Smooth muscle cell (in vitro differentiated cells): Measurements from ENCODE around the gene ZNF518B. TPM values are rescaled to one million over a fixed set of nuclear protein-coding genes. Genes with fewer than 3 reads are reported as not detected.

ENCODE experiments used
- DNase-seq: peaks from one replicate; lab custom pipeline; 2025; ENCODE audit not compliant: unreplicated experiment; lab: John Stamatoyannopoulos, UW
- H2AFZ ChIP-seq: fragments of 200-600 bp; sonication (generic); 2 replicates; pipeline ENCODE4 v1.6.0; 2016; ENCODE audit warnings: antibody characterized with exemption, low read depth, mild to moderate bottlenecking
- H3F3A ChIP-seq: fragments of 200-600 bp; sonication (generic); 2 replicates; pipeline ENCODE4 v1.6.0; 2017; ENCODE audit warnings: antibody characterized with exemption, low read depth
- H3K27ac ChIP-seq: fragments of 200-600 bp; sonication (generic); 2 replicates; pipeline ENCODE4 v1.5.1; 2016; ENCODE audit warnings: low read depth, mild to moderate bottlenecking
- H3K27me3 ChIP-seq: fragments of 200-600 bp; sonication (generic); 2 replicates; pipeline ENCODE4 v1.6.1; 2016; ENCODE audit warnings: low read depth, mild to moderate bottlenecking
- H3K36me3 ChIP-seq: fragments of 200-600 bp; sonication (generic); 2 replicates; pipeline ENCODE4 v1.5.1; 2016; ENCODE audit warnings: low read depth
- H3K4me1 ChIP-seq: fragments of 200-600 bp; sonication (generic); 2 replicates; pipeline ENCODE4 v1.5.1; 2016; ENCODE audit warnings: low read depth
- H3K4me2 ChIP-seq: fragments of 200-600 bp; sonication (generic); 2 replicates; pipeline ENCODE4 v1.6.0; 2016; ENCODE audit warnings: mild to moderate bottlenecking
- H3K4me3 ChIP-seq: fragments of 200-600 bp; sonication (generic); 2 replicates; pipeline ENCODE4 v1.5.1; 2016; ENCODE audit warnings: mild to moderate bottlenecking
- H3K79me2 ChIP-seq: fragments of 200-600 bp; sonication (generic); 2 replicates; pipeline ENCODE4 v1.6.0; 2016; ENCODE audit warnings: low read depth, mild to moderate bottlenecking
- H3K9ac ChIP-seq: fragments of 200-600 bp; sonication (generic); 2 replicates; pipeline ENCODE4 v1.6.0; 2016; ENCODE audit warnings: low read depth
- H3K9me3 ChIP-seq: fragments of 200-600 bp; sonication (generic); replicated peaks from 2 replicates; pipeline ENCODE4 v1.5.1; 2016; ENCODE audit warnings: low read depth
- H4K20me1 ChIP-seq: fragments of 200-600 bp; sonication (generic); 2 replicates; pipeline ENCODE4 v1.6.0; 2016; ENCODE audit warnings: low read depth
- WGBS: methylation state at CpG from one replicate; pipeline ENCODE4 v1.1.7; 2016; ENCODE audit warnings: low lambda C conversion rate; 5-methylcytosine and 5-hydroxymethylcytosine counted together
- polyA plus RNA-seq: library from polyadenylated mRNA; unstranded; fragments of >200 nt; fragmentation: Nextera tagmentation; extraction: Ambion mirVana; gene quantifications from 2 replicates; pipeline ENCODE4 v1.2.1, GENCODE V29; 2016
- total RNA-seq: library from RNA; depleted of rRNA; stranded (reverse); fragments of >200 nt; gene quantifications from 2 replicates; pipeline ENCODE4 v1.2.3, GENCODE V29; 2014
- TF ChIP-seq, protein P1 (sequence below): fragments of 200-600 bp; sonication (generic); IDR thresholded peaks from 2 replicates; pipeline ENCODE4 v1.5.1; 2017; ENCODE audit warnings: borderline replicate concordance, mild to moderate bottlenecking, antibody characterized with exemption; ENCODE audit not compliant: insufficient read depth, poor library complexity, severe bottlenecking

ZNF518B gene
- total and polyA plus RNA-seq, 2 experiments from 2014 or later: 14.1 to 119 TPM

GRCh38 chr4:10421344-10422055, 35.7 kb downstream of the ZNF518B start:
- Histone ChIP-seq H4K20me1 (no peaks in the 10 kb centered on the region), H3K36me3 (no peaks in the 10 kb centered on the region), H3K4me3 (no peak overlapping the region), H2AFZ (no peak overlapping the region), H3K4me2 (no peak overlapping the region), H3K4me1 (no peaks in the 10 kb centered on the region), H3F3A (no peaks in the 10 kb centered on the region), H3K27ac (no peak overlapping the region), H3K9ac (no peak overlapping the region), H3K9me3 (no peaks in the 10 kb centered on the region), H3K79me2 (no peaks in the 10 kb centered on the region), H3K27me3 (no peaks in the 10 kb centered on the region)
- no peak for DNase-seq
- WGBS: 69% methylated on average over 3 of the region's 3 CpGs
- TF ChIP-seq, protein P1, sequence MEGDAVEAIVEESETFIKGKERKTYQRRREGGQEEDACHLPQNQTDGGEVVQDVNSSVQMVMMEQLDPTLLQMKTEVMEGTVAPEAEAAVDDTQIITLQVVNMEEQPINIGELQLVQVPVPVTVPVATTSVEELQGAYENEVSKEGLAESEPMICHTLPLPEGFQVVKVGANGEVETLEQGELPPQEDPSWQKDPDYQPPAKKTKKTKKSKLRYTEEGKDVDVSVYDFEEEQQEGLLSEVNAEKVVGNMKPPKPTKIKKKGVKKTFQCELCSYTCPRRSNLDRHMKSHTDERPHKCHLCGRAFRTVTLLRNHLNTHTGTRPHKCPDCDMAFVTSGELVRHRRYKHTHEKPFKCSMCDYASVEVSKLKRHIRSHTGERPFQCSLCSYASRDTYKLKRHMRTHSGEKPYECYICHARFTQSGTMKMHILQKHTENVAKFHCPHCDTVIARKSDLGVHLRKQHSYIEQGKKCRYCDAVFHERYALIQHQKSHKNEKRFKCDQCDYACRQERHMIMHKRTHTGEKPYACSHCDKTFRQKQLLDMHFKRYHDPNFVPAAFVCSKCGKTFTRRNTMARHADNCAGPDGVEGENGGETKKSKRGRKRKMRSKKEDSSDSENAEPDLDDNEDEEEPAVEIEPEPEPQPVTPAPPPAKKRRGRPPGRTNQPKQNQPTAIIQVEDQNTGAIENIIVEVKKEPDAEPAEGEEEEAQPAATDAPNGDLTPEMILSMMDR: no peak

- Histone ChIP-seq H3K27me3 (no peaks in the 10 kb centered on the region), H3F3A (peaks cover 2% of the 10 kb centered on the region), H3K27ac (no peak overlapping the region), H3K79me2 (no peaks in the 10 kb centered on the region), H3K4me1 (no peaks in the 10 kb centered on the region), H4K20me1 (no peaks in the 10 kb centered on the region), H2AFZ (no peak overlapping the region), H3K4me2 (no peak overlapping the region), H3K9ac (no peak overlapping the region), H3K9me3 (no peaks in the 10 kb centered on the region), H3K36me3 (no peaks in the 10 kb centered on the region), H3K4me3 (no peak overlapping the region)
- TF ChIP-seq, protein P1: no peak
- no peak for DNase-seq
- 96% methylated on average over 6 of the region's 6 CpGs for WGBS
Observed at GRCh38 chr4:10417740-10418139, 39.5 kb downstream of the ZNF518B start.

GRCh38 chr4:10416441-10416840, 40.8 kb downstream of the ZNF518B start:
- H3K36me3 ChIP-seq: no peaks in the 10 kb centered on the region

More at GRCh38 chr4:10416441-10416840, 40.8 kb downstream of the ZNF518B start:
- DNase-seq: no peak
- Histone ChIP-seq H2AFZ (no peak overlapping the region), H3F3A (peaks cover 2% of the 10 kb centered on the region), H3K27ac (no peak overlapping the region), H3K27me3 (no peaks in the 10 kb centered on the region), H3K4me3 (no peak overlapping the region), H3K4me1 (no peaks in the 10 kb centered on the region), H3K4me2 (no peak overlapping the region), H3K79me2 (no peaks in the 10 kb centered on the region), H3K9me3 (no peaks in the 10 kb centered on the region), H4K20me1 (no peaks in the 10 kb centered on the region), H3K9ac (no peak overlapping the region)
- 25% methylated on average over 2 of the region's 2 CpGs for WGBS
- TF ChIP-seq, protein P1: no peak
